T-helper 17 cell (primary cell): Measurements from ENCODE around the gene DNER. TPM values are rescaled to one million over a fixed set of nuclear protein-coding genes. Genes with fewer than 3 reads are reported as not detected.
A peak's percentile ranks its signal among the peaks of the same experiment; 100 is the strongest.

ENCODE experiments used
- ATAC-seq: fragments of 150-1000 bp; cut with Tn5 transposase; 2 replicates; pipeline ENCODE4 v1.10.0; 2021; ENCODE audit warnings: mild to moderate bottlenecking, moderate library complexity
- DNase-seq, 3 donors: peaks; one replicate each; pipeline versions ENCODE4 v3.0.0 to v3.0.0-alpha.2; 2020 to 2021
- H3K9me3 ChIP-seq: one replicate; pipeline ENCODE4 v1.7.0; 2013; ENCODE audit warnings: low read length, mild to moderate bottlenecking; ENCODE audit not compliant: control insufficient read depth, poor library complexity, severe bottlenecking
- H3K27ac Mint-ChIP-seq: one replicate; pipeline ENCODE4 v1.8.0; 2022; ENCODE audit warnings: mild to moderate bottlenecking, moderate library complexity, mixed read lengths
- H3K27me3 Mint-ChIP-seq: one replicate; pipeline ENCODE4 v1.8.0; 2022; ENCODE audit warnings: mixed read lengths
- H3K36me3 Mint-ChIP-seq: one replicate; pipeline ENCODE4 v1.8.0; 2022; ENCODE audit warnings: low read depth, mixed read lengths
- H3K4me1 Mint-ChIP-seq: one replicate; pipeline ENCODE4 v1.8.0; 2022; ENCODE audit warnings: mild to moderate bottlenecking, mixed read lengths
- H3K4me3 Mint-ChIP-seq: one replicate; pipeline ENCODE4 v1.8.0; 2022; ENCODE audit warnings: mild to moderate bottlenecking, moderate library complexity, mixed read lengths
- total RNA-seq, 4 donors: library from RNA in 2 of 4; stranded (reverse) in 2 of 4; gene quantifications; one replicate each; pipeline ENCODE4 v1.2.3 and lab custom pipeline; 2022 to 2026

Gene DNER
- total RNA-seq, 2 donors from 2014 or later: 0.22 TPM; not detected in 1

GRCh38 chr2:229456091-229456490 lies 258.3 kb downstream of the DNER start:
- ATAC-seq (no peak), DNase-seq (no peak)
- no peak overlapping the region for H3K27ac Mint-ChIP-seq

GRCh38 chr2:229454934-229455631 lies 259.3 kb downstream of the DNER start:
- H3K9me3 ChIP-seq: no peaks in the 10 kb centered on the region
- Mint-ChIP-seq H3K36me3 (no peaks in the 10 kb centered on the region), H3K27me3 (peaks cover 13% of the 10 kb centered on the region), H3K4me3 (no peak overlapping the region), H3K4me1 (no peaks in the 10 kb centered on the region), H3K27ac (no peak overlapping the region)
- ATAC-seq (no peak), DNase-seq (no peak)

More at GRCh38 chr2:229456091-229456490, 258.3 kb downstream of the DNER start:
- Mint-ChIP-seq H3K27me3 (peaks cover 13% of the 10 kb centered on the region), H3K36me3 (no peaks in the 10 kb centered on the region), H3K4me1 (no peaks in the 10 kb centered on the region), H3K4me3 (no peak overlapping the region)
- no peaks in the 10 kb centered on the region for H3K9me3 ChIP-seq

GRCh38 chr2:229453230-229453629 lies 261.1 kb downstream of the DNER start:
- Mint-ChIP-seq H3K27ac (no peak overlapping the region), H3K4me3 (no peak overlapping the region), H3K4me1 (no peaks in the 10 kb centered on the region), H3K36me3 (no peaks in the 10 kb centered on the region), H3K27me3 (peaks cover 13% of the 10 kb centered on the region)
- no peak for ATAC-seq
- DNase-seq: no peak
- H3K9me3 ChIP-seq: no peaks in the 10 kb centered on the region

DNA sequence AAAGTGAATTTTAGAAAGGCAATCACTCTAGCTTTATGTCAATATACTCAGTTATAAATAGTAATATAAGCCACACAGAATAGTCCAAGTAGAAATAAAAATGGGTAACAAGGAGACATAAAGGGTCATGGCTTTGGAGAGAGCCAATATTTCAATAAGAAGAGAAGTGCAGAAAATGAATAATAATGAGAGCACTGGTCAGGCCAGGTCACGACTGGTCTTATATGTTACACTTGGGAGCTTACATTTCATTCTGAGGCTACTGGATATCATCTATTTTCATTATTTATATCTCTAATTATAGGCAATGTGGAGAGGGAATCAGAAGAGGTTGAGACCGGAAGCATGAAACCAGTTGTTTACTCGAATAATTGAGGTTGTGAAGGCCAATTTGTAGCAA lies 262.5 kb downstream of the DNER start:
- H3K4me1 Mint-ChIP-seq: no peaks in the 10 kb centered on the region
- H3K4me3 Mint-ChIP-seq: no peak overlapping the region
- H3K36me3 Mint-ChIP-seq: no peaks in the 10 kb centered on the region
- H3K27me3 Mint-ChIP-seq: peaks cover 11% of the 10 kb centered on the region
- no peaks in the 10 kb centered on the region for H3K9me3 ChIP-seq
- H3K27ac Mint-ChIP-seq: no peak overlapping the region
- DNase-seq: no peak
- no peak for ATAC-seq

DNA sequence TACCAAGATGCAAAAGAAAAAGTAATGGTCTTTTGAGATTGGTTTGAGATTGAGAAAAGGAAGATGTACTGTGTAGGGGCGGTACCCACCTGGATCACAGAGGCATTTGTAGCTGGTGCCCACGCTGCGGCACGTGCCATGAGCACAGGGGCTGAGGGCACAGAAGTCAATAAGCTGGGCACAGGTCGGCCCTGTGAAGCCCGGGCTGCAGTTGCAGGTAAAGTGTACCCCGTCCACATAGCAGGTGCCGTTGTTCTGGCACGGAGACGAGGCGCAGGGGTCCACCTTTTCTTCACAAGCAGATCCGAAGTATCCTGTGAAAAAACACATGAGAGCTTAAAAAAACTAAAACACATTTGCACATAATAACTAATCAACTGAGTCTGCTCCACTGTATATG lies 267.1 kb downstream of the DNER start:
- Mint-ChIP-seq H3K4me1 (no peaks in the 10 kb centered on the region), H3K27ac (no peak overlapping the region), H3K4me3 (no peak overlapping the region), H3K36me3 (no peaks in the 10 kb centered on the region), H3K27me3 (peaks cover 31% of the 10 kb centered on the region)
- DNase-seq: no peak
- no peaks in the 10 kb centered on the region for H3K9me3 ChIP-seq
- no peak for ATAC-seq

GRCh38 chr2:229446350-229446749 lies 268.0 kb downstream of the DNER start:
- Mint-ChIP-seq H3K27me3 (peaks cover 33% of the 10 kb centered on the region), H3K4me1 (no peaks in the 10 kb centered on the region), H3K27ac (no peak overlapping the region), H3K4me3 (peak overlapping the region; percentile 4), H3K36me3 (no peaks in the 10 kb centered on the region)
- ATAC-seq (no peak), DNase-seq (no peak)
- H3K9me3 ChIP-seq: no peaks in the 10 kb centered on the region

- Mint-ChIP-seq H3K36me3 (no peaks in the 10 kb centered on the region), H3K4me3 (peak overlapping the region; percentile 4), H3K4me1 (no peaks in the 10 kb centered on the region), H3K27ac (no peak overlapping the region), H3K27me3 (peaks cover 35% of the 10 kb centered on the region)
- H3K9me3 ChIP-seq: no peaks in the 10 kb centered on the region
- DNase-seq (no peak), ATAC-seq (no peak)
Observed at GRCh38 chr2:229445501-229446211, 268.7 kb downstream of the DNER start.

DNA sequence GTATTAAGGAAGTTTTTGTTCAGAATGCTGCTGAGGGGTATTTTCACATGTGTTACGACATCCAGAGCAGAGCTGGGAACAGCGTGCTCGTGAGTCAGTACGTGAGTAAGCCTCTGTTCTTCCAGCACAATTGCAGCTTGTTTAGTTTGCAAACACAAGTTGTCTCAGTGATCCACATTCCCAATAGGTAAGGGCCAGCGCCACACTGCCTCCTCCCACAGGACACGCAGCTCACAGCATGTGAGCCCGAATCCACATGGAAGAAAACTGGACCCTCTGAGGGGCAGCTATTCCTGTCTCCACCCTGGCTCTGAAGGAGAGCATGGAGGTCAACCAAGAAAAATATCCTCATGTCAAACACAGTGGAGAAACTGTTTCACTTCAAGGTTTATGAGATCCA lies 269.3 kb downstream of the DNER start:
- DNase-seq (no peak), ATAC-seq (no peak)
- Mint-ChIP-seq H3K36me3 (no peaks in the 10 kb centered on the region), H3K27me3 (peaks cover 35% of the 10 kb centered on the region), H3K4me1 (no peaks in the 10 kb centered on the region), H3K27ac (no peak overlapping the region), H3K4me3 (no peak overlapping the region)
- no peaks in the 10 kb centered on the region for H3K9me3 ChIP-seq

DNA sequence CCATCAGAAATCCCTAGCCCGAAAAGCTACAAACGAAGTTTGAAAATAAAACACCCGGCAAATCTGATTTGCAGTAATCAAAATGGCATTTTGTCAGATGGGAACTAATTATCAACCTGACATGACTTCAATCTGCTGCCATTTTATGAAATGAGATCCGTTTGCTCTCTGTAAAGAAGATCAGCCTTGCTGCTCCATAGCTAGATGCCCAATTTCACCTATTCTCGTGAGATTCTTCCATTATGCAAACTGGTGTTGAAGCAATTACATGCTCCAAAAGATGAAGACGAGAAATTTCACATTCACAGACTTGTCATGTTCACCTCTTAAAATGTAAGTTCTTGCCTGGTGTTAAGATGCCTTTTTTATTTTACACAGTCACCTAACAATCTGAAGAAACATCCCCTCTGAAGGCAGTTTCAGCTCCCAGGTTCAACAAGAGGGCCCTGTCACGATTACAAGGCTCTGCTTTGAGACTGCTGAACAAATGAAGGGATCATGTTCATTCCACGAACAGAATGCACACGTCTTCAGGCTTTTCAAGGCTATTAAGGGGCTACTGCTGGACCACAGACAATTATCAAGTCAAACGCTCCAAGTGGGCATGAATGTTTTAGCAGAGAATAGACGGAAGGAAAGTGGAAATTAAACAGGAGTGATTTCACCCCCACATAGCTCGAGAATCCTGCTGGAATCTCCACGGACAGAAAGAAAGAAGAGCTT lies 270.6 kb downstream of the DNER start:
- Mint-ChIP-seq H3K4me1 (no peaks in the 10 kb centered on the region), H3K27me3 (peaks cover 35% of the 10 kb centered on the region)
- ATAC-seq: no peak

DNA sequence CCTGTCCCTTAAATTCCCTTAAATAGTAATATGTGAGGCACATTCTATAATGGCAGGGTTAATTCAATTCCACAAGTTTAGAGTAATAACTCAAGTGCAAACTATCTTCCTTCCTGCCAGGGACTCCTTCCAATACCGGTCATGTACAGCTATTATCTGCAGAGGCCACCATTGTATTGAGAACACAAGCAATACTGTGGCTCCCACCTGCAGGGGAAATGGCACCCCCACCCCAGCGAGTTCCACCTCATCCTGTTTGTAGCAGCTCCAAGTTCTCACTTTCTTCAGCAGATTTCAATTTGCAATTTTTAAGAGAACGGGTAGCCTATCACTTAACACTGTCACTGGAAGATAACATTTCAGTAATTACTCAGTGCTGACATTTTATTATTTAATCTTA lies 271.2 kb downstream of the DNER start:
- no peaks in the 10 kb centered on the region for H3K36me3 Mint-ChIP-seq
- no peak for ATAC-seq
- no peak overlapping the region for H3K27ac Mint-ChIP-seq
- H3K4me3 Mint-ChIP-seq: no peak overlapping the region
- no peaks in the 10 kb centered on the region for H3K9me3 ChIP-seq
- no peaks in the 10 kb centered on the region for H3K4me1 Mint-ChIP-seq
- peaks cover 35% of the 10 kb centered on the region for H3K27me3 Mint-ChIP-seq
- DNase-seq: no peak

More for the DNA sequence above, 270.6 kb downstream of the DNER start:
- H3K9me3 ChIP-seq: no peaks in the 10 kb centered on the region
- H3K36me3 Mint-ChIP-seq: no peaks in the 10 kb centered on the region
- no peak for DNase-seq
- H3K27ac Mint-ChIP-seq: no peak overlapping the region
- H3K4me3 Mint-ChIP-seq: no peak overlapping the region

DNA sequence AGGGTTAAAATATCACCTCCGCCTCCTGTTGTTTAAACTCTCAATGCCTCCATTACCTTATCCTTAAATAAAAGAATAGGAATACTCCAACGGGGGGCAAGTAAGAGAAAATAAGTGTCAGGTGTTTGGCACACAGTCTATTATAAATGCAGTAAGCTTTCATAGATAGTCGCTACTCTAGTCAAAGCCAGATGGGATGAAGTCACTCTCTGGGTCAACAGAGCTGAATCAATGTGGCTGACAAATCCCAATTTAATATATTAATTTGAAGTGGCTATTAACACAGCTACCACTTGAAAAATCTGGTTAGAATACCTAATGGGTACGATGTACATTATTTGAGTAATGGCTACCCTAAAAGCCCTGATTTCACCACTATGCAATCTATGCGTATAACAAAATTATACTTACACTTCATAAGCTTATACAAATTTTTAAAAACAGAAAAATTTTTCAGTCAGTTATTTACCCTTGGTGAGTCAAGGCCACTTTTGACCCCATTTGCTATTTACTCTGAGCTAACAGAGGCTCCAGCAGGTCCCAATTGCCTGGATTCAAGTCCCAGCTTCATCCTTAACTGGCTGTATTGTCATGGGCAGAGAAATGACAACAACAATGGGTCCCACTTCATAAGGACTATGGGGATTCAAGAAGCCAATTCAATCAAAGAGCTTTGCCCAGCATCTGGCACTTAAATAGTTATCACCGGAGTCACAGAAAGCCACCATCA lies 275.8 kb downstream of the DNER start:
- H3K9me3 ChIP-seq: no peaks in the 10 kb centered on the region
- Mint-ChIP-seq H3K4me1 (no peaks in the 10 kb centered on the region), H3K36me3 (no peaks in the 10 kb centered on the region), H3K27me3 (peaks cover 17% of the 10 kb centered on the region), H3K27ac (no peak overlapping the region), H3K4me3 (no peak overlapping the region)
- DNase-seq (no peak), ATAC-seq (no peak)

DNA sequence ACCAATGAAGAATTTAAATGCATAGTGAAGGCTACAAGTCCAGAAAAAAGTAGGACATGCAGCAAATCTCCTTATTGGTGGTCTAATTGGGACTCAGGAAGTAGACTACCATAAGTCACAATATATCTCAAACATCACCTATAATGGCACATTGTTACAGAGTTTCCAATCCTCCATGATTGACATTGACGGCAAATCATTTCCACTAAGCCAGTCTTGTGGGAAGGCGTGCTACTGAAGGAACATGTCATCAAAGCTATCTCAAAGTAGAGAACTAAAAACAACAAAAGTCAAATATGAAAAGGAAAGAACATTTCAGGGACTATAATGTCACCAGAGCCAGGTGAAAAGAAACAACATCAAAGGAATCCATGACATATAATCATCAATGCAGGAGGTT lies 276.9 kb downstream of the DNER start:
- no peaks in the 10 kb centered on the region for H3K36me3 Mint-ChIP-seq
- H3K27me3 Mint-ChIP-seq: peaks cover 11% of the 10 kb centered on the region
- H3K4me3 Mint-ChIP-seq: no peak overlapping the region
- no peak overlapping the region for H3K27ac Mint-ChIP-seq
- ATAC-seq (no peak), DNase-seq (no peak)
- no peaks in the 10 kb centered on the region for H3K9me3 ChIP-seq
- H3K4me1 Mint-ChIP-seq: no peaks in the 10 kb centered on the region

DNA sequence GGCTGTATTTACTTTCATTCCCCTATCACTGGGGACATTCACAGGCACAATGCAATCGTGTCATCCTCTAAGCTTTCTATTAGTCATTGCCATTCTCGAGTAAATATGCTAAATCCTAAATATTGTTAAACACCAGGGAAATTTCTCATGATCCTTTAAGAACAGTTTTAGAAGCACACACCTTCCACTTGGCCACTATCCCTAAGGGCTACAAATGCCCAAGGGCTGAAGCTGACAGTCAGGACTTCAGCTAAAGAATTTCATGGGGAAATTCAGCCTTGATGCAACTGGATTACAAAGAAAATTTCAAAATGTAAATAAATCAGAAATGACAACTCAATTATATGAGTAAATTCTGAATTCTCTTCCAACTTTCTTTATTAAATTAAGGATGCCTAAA lies 280.2 kb downstream of the DNER start:
- Mint-ChIP-seq H3K4me3 (no peak overlapping the region), H3K27me3 (no peaks in the 10 kb centered on the region), H3K36me3 (no peaks in the 10 kb centered on the region), H3K27ac (no peak overlapping the region), H3K4me1 (no peaks in the 10 kb centered on the region)
- ATAC-seq (no peak), DNase-seq (no peak)
- no peaks in the 10 kb centered on the region for H3K9me3 ChIP-seq
